ENCODE measurements around the gene SLC39A12. TPM values are rescaled to one million over a fixed set of nuclear protein-coding genes. Genes with fewer than 3 reads are reported as not detected.

The SLC39A12 gene
- total and polyA plus RNA-seq, 2 of the 13 experiments (the other 11 are each of a cell fraction or from before 2014, with no cell fraction given), result not detected

- Histone ChIP-seq H3K9ac (ENCODE audit: insufficient read depth, low read depth, low read length) (no peak overlapping the region), H3K4me1 (ENCODE audit: insufficient read depth, low read length) (no peaks in the 10 kb centered on the region), H3K27ac (ENCODE audit: extremely low read length, insufficient read depth, low read length) (no peak overlapping the region), H3K9me3 (ENCODE audit: low read length) (no peaks in the 10 kb centered on the region), H4K20me1 (ENCODE audit: insufficient read depth, low read length) (no peaks in the 10 kb centered on the region), H3K27me3 (ENCODE audit: control insufficient read depth in 1 of 2, insufficient read depth in 2 of 2, low read length in 2 of 2) (peaks cover 0 to 1% of the 10 kb centered on the region in 2 experiments; a peak in 1 of 5 replicates), H3K4me2 (ENCODE audit: low read depth, low read length) (no peak overlapping the region), H2AFZ (ENCODE audit: low read length) (no peak overlapping the region), H3K79me2 (ENCODE audit: insufficient read depth, low read length) (no peaks in the 10 kb centered on the region), H3K4me3 (replicated peaks in 1 of 3; ENCODE audit: insufficient read depth in 1 of 3, low read depth in 2 of 3, low read length in 3 of 3) (no peak overlapping the region), H3K36me3 (replicated peaks in 1 of 2; ENCODE audit: control insufficient read depth in 1 of 2, insufficient read depth in 2 of 2, low read length in 2 of 2) (no peaks in the 10 kb centered on the region)
- no peak for DNase-seq (ENCODE audit: low spot score)
- CTCF ChIA-PET (ENCODE audit: low intra/inter-chr PET ratio, low total read pairs), result no interaction called here
- BruUV-seq (replicated peaks), result no TSS peak
- no peak for TF ChIP-seq ZNF17 (CRISPR knock-in tag; IDR thresholded peaks at IDR 0.05)
- no peak for TF ChIP-seq MTF2 (CRISPR knock-in tag; IDR thresholded peaks at IDR 0.05; ENCODE audit: borderline replicate concordance)
- TF ChIP-seq ADNP (CRISPR knock-in tag; IDR thresholded peaks at IDR 0.05), result no peak
- no peak for TF ChIP-seq ZFYVE20 (CRISPR knock-in tag; IDR thresholded peaks at IDR 0.05; ENCODE audit: borderline replicate concordance, low read depth)
- no peak for TF ChIP-seq ONECUT2 (CRISPR knock-in tag; IDR thresholded peaks at IDR 0.05)
- TF ChIP-seq HNRNPH1 (optimal IDR thresholded peaks at IDR 0.05; ENCODE audit: low read depth, low read length), result no peak
- no peak for TF ChIP-seq FOXM1 (CRISPR knock-in tag; IDR thresholded peaks at IDR 0.05)
- TF ChIP-seq ZNF205 (CRISPR knock-in tag; IDR thresholded peaks at IDR 0.05), result no peak
- no peak for TF ChIP-seq ZNF772 (CRISPR knock-in tag; IDR thresholded peaks at IDR 0.05)
- no peak for TF ChIP-seq ZNF839 (CRISPR knock-in tag; IDR thresholded peaks at IDR 0.05; ENCODE audit: borderline replicate concordance)
- TF ChIP-seq MIER3 (CRISPR knock-in tag; IDR thresholded peaks at IDR 0.05; ENCODE audit: borderline replicate concordance), result no peak
- FAIRE-seq, result no peak
- intact Hi-C loops (cut with micrococcal nuclease; ENCODE audit: unreplicated experiment) (no loop called here), in situ Hi-C loops (cut with HindIII; ENCODE audit: extremely low pct_ligation_motif_present, low pct_unique_long_range_greater_than_20kb) (no loop called here)
- WGBS (ENCODE audit: low lambda C conversion rate), result 17% methylated on average over 5 of the region's 5 CpGs
- ATAC-seq, result no peak
- POLR2A ChIA-PET, result no interaction called here
Observed at GRCh38 chr10:18087355-18087754, 135.6 kb downstream of the SLC39A12 start.

Other genes starting within 250 kb of the SLC39A12 start
- gene TMEM236, start 199.7 kb upstream of the SLC39A12 start, total RNA-seq (2016; rRNA removed; fragmentation: Illumina TruSeq; extraction: Trizol), result 0.04 TPM in 1 of 2 replicates, not detected in the other
- 0.08 and 0.09 TPM in 2 replicates for gene TMEM236, start 199.7 kb upstream of the SLC39A12 start, polyA plus RNA-seq (2011; rRNA removed)
- gene MRC1, start 142.6 kb upstream of the SLC39A12 start, total RNA-seq (2016; rRNA removed; fragmentation: Illumina TruSeq; extraction: Trizol), result not detected in 2 replicates
- gene MRC1, start 142.6 kb upstream of the SLC39A12 start, polyA plus RNA-seq (2011; rRNA removed), result not detected in 2 replicates
- gene CACNB2, start 188.5 kb downstream of the SLC39A12 start, total RNA-seq (2016; rRNA removed; fragmentation: Illumina TruSeq; extraction: Trizol), result not detected in 2 replicates
- gene CACNB2, start 188.5 kb downstream of the SLC39A12 start, polyA plus RNA-seq (2011; rRNA removed), result not detected in 2 replicates

Data from HepG2 (cell line).